Measurements from ENCODE around the gene SAXO1.

GRCh38 chr9:18999173-18999785, 33.7 kb downstream of the SAXO1 start:
- no peak for TF ChIP-seq POLR2AphosphoS5 (IDR thresholded peaks at IDR 0.05)
- TF ChIP-seq CTCF (IDR thresholded peaks at IDR 0.05), result no peak
- no peak for TF ChIP-seq POLR2A (IDR thresholded peaks at IDR 0.05)
- TF ChIP-seq EP300 (IDR thresholded peaks at IDR 0.05), result no peak

Measured in gastroesophageal sphincter (tissue), 3 donors.